ENCODE measurements around the gene TMEM69.
"Not testable (repeated sequence)": the region's sequence is repeated elsewhere in the genome, so short reads cannot be mapped to it uniquely, and the experiment has no call there.

TMEM69 gene

GRCh38 chr1:45677751-45678245, 10.2 kb upstream of the TMEM69 start:
- no peak for DNase-seq (ENCODE audit: extremely low read depth in 1 of 2, low read depth in 1 of 2)

- no peak for DNase-seq (ENCODE audit: extremely low read depth in 1 of 2, low read depth in 1 of 2)
Measured at GRCh38 chr1:45678489-45678888, 9.5 kb upstream of the TMEM69 start.

GRCh38 chr1:45679123-45679522, 8.9 kb upstream of the TMEM69 start:
- DNase-seq (ENCODE audit: extremely low read depth in 1 of 2, low read depth in 1 of 2): no peak

- no peak for DNase-seq (ENCODE audit: extremely low read depth in 1 of 2, low read depth in 1 of 2)
Measured at GRCh38 chr1:45682942-45683341, 5.0 kb upstream of the TMEM69 start.

- no peak for DNase-seq (ENCODE audit: extremely low read depth in 1 of 2, low read depth in 1 of 2)
Measured at GRCh38 chr1:45684402-45684801, 3.6 kb upstream of the TMEM69 start.

GRCh38 chr1:45685308-45686014, 2.5 kb upstream of the TMEM69 start:
- DNase-seq (ENCODE audit: extremely low read depth in 1 of 2, low read depth in 1 of 2): no peak

GRCh38 chr1:45686015-45686287, 2.0 kb upstream of the TMEM69 start:
- peak in 1 of 2 donors; percentile 49 for DNase-seq (ENCODE audit: extremely low read depth in 1 of 2, low read depth in 1 of 2)

- peak; percentile 92 to 96 for DNase-seq (ENCODE audit: extremely low read depth in 1 of 2, low read depth in 1 of 2)
Measured at GRCh38 chr1:45686288-45687013, 1.5 kb upstream of the TMEM69 start, which contains the start of gene GPBP1L1. Gene GPBP1L1 (minus strand): TSS chr1:45686533. CDS start chr1:45659087, 27,446 bp downstream.

GRCh38 chr1:45687014-45687753, 797 bp upstream of the TMEM69 start:
- peak; percentile 89 to 93 for DNase-seq (ENCODE audit: extremely low read depth in 1 of 2, low read depth in 1 of 2)

- DNase-seq (ENCODE audit: extremely low read depth in 1 of 2, low read depth in 1 of 2): not testable (repeated sequence)
Measured at GRCh38 chr1:45693811-45694210, 5.8 kb downstream of the TMEM69 start.

- no peak for DNase-seq (ENCODE audit: extremely low read depth in 1 of 2, low read depth in 1 of 2)
Measured at GRCh38 chr1:45694823-45695222, 6.8 kb downstream of the TMEM69 start.

GRCh38 chr1:45704637-45705036, 16.7 kb downstream of the TMEM69 start:
- DNase-seq (ENCODE audit: extremely low read depth in 1 of 2, low read depth in 1 of 2): no peak

GRCh38 chr1:45713711-45714110, 25.7 kb downstream of the TMEM69 start:
- no peak for DNase-seq (ENCODE audit: extremely low read depth in 1 of 2, low read depth in 1 of 2)

- DNase-seq (ENCODE audit: extremely low read depth in 1 of 2, low read depth in 1 of 2): no peak
Measured at GRCh38 chr1:45716700-45717099, 28.7 kb downstream of the TMEM69 start.

- not testable (repeated sequence) for DNase-seq (ENCODE audit: extremely low read depth in 1 of 2, low read depth in 1 of 2)
Measured at GRCh38 chr1:45717386-45717785, 29.4 kb downstream of the TMEM69 start.

- no peak for DNase-seq (ENCODE audit: extremely low read depth in 1 of 2, low read depth in 1 of 2)
Measured at GRCh38 chr1:45718289-45718688, 30.3 kb downstream of the TMEM69 start.

- no peak for DNase-seq (ENCODE audit: extremely low read depth in 1 of 2, low read depth in 1 of 2)
Measured at GRCh38 chr1:45721207-45721606, 33.2 kb downstream of the TMEM69 start.

- DNase-seq (ENCODE audit: extremely low read depth in 1 of 2, low read depth in 1 of 2): no peak
Measured at GRCh38 chr1:45722809-45723208, 34.8 kb downstream of the TMEM69 start.

GRCh38 chr1:45723248-45723930, 35.4 kb downstream of the TMEM69 start:
- DNase-seq (ENCODE audit: extremely low read depth in 1 of 2, low read depth in 1 of 2): no peak

- not testable (repeated sequence) for DNase-seq (ENCODE audit: extremely low read depth in 1 of 2, low read depth in 1 of 2)
Measured at GRCh38 chr1:45726007-45726406, 38.0 kb downstream of the TMEM69 start.

Measured in activated CD8-positive, alpha-beta memory T cell treated with anti-CD3 and anti-CD28 coated beads for 1 hour (primary cell).